Astrocyte (in vitro differentiated cells and primary cell): ENCODE measurements around the gene PLA2G6.

Experiments
- CTCF ChIP-seq: IDR thresholded peaks from 2 replicates; pipeline ENCODE4 v1.5.1; 2011; ENCODE audit warnings: low read depth, mild to moderate bottlenecking, inconsistent platforms, low read length, moderate library complexity; ENCODE audit not compliant: insufficient read depth
- EZH2 ChIP-seq: IDR thresholded peaks from 2 replicates; pipeline ENCODE4 v1.6.1; 2012; ENCODE audit warnings: mild to moderate bottlenecking, low read length, inconsistent platforms; ENCODE audit not compliant: insufficient read depth

GRCh38 chr22:38180841-38181452, 683 bp downstream of the PLA2G6 start:
- TF ChIP-seq CTCF (no peak), EZH2 (no peak)
